Lung (tissue), 12 donors: ENCODE results near the gene RSRC1. TPM values are rescaled to one million over a fixed set of nuclear protein-coding genes. Genes with fewer than 3 reads are reported as not detected.
"Not testable (repeated sequence)": the region's sequence is repeated elsewhere in the genome, so short reads cannot be mapped to it uniquely, and the experiment has no call there.

Experiments used
- ATAC-seq: fragments of 200-7000 bp; cut with Tn5 transposase; one replicate; pipeline ENCODE4 v1.9.1; 2020; ENCODE audit warnings: moderate number of reproducible peaks; ENCODE audit not compliant: insufficient read depth, low FRiP score
- DNase-seq, 3 donors: peaks; one replicate each; pipeline ENCODE4 v3.0.0-alpha.2; 2013 to 2017
- H3K27ac ChIP-seq, 2 donors: one replicate each; pipeline ENCODE4 v1.5.1; 2013; ENCODE audit warnings: mild to moderate bottlenecking in 2 of 2, moderate library complexity in 2 of 2, control low read depth in 1 of 2, inconsistent platforms in 1 of 2, low read depth in 1 of 2, low read length in 1 of 2
- H3K27me3 ChIP-seq, 3 donors: one replicate each; pipeline ENCODE4 v1.5.1; 2013; ENCODE audit warnings: low read length in 2 of 3; ENCODE audit not compliant: control insufficient read depth in 3 of 3, insufficient read depth in 3 of 3
- H3K36me3 ChIP-seq, 4 donors: one replicate each; pipeline ENCODE4 v1.5.1; 2013; ENCODE audit warnings: low read length in 4 of 4, mild to moderate bottlenecking in 1 of 4, moderate library complexity in 1 of 4; ENCODE audit not compliant: control insufficient read depth in 4 of 4, insufficient read depth in 4 of 4
- H3K4me1 ChIP-seq, 5 donors: one replicate each; pipeline ENCODE4 v1.5.1; 2013; ENCODE audit warnings: low read length in 5 of 5, mild to moderate bottlenecking in 2 of 5, moderate library complexity in 1 of 5; ENCODE audit not compliant: control insufficient read depth in 5 of 5, insufficient read depth in 5 of 5
- H3K4me3 ChIP-seq: one replicate; pipeline ENCODE4 v1.5.1; 2013; ENCODE audit warnings: mild to moderate bottlenecking, control low read depth, moderate library complexity
- H3K9ac ChIP-seq, 2 donors: one replicate each; pipeline ENCODE4 v1.5.1; 2013; ENCODE audit warnings: low read length in 2 of 2, control low read depth in 1 of 2; ENCODE audit not compliant: insufficient read depth in 1 of 2
- H3K9me3 ChIP-seq, 4 donors: one replicate each; pipeline ENCODE4 v1.5.1; 2013; ENCODE audit warnings: low read length in 3 of 4, mild to moderate bottlenecking in 1 of 4, moderate library complexity in 1 of 4; ENCODE audit not compliant: control insufficient read depth in 4 of 4, insufficient read depth in 3 of 4
- CTCF ChIP-seq: IDR thresholded peaks from 2 replicates; pipeline ENCODE4 v1.5.1; 2012; ENCODE audit warnings: mild to moderate bottlenecking; ENCODE audit errors: control extremely low read depth, extremely low read depth
- WGBS, 2 donors: extraction: QIAGEN DNeasy Blood & Tissue Kit; methylation state at CpG; one replicate each; pipeline ENCODE4 v1.1.7; 2013; 5-methylcytosine and 5-hydroxymethylcytosine counted together
- polyA plus RNA-seq, 2 donors: library from polyadenylated mRNA; stranded (reverse); fragments of 200-250 nt; gene quantifications; one replicate each; pipeline ENCODE4 v1.2.1, GENCODE V29; 2013
- total RNA-seq, 2 donors: library from RNA; depleted of rRNA in 1 of 2; stranded (reverse); fragments of >200 nt in 1 of 2; gene quantifications; one replicate each; pipeline ENCODE4 v1.2.1, GENCODE V29; 2014 to 2021
- donor health status: control.
- donor health status: control.
- donor health status: Bipolar disorder and iron deficiency.
- donor health status: healthy.
- donor health status: DM: yes; HTN: yes; CAD: no.

Gene RSRC1
- total and polyA plus RNA-seq, 4 donors: 9.1 to 53.5 (median 17.0) TPM

GRCh38 chr3:158220575-158220974 is 110.7 kb downstream of the RSRC1 start:
- TF ChIP-seq CTCF: no peak
- Histone ChIP-seq H3K27me3 (no peaks in the 10 kb centered on the region), H3K4me3 (no peak overlapping the region), H3K27ac (no peak overlapping the region), H3K36me3 (no peaks in the 10 kb centered on the region), H3K4me1 (no peaks in the 10 kb centered on the region), H3K9me3 (no peaks in the 10 kb centered on the region), H3K9ac (no peak overlapping the region)
- DNase-seq (no peak), ATAC-seq (no peak)

- Histone ChIP-seq H3K27ac (no peak overlapping the region), H3K9ac (no peak overlapping the region), H3K4me3 (no peak overlapping the region), H3K9me3 (no peaks in the 10 kb centered on the region), H3K36me3 (no peaks in the 10 kb centered on the region), H3K4me1 (no peaks in the 10 kb centered on the region), H3K27me3 (no peaks in the 10 kb centered on the region)
- 98 to 99% methylated on average over 2 of the region's 2 CpGs for WGBS, 2 donors
- no peak for ATAC-seq
- DNase-seq: no peak
- no peak for TF ChIP-seq CTCF
Observed at GRCh38 chr3:158221426-158221825, 111.5 kb downstream of the RSRC1 start.

- Histone ChIP-seq H3K36me3 (peaks cover 0 to 2% (median 0%) of the 10 kb centered on the region in 4 donors), H3K9ac (no peak overlapping the region), H3K27me3 (no peaks in the 10 kb centered on the region), H3K4me3 (no peak overlapping the region), H3K4me1 (no peaks in the 10 kb centered on the region), H3K27ac (no peak overlapping the region), H3K9me3 (no peaks in the 10 kb centered on the region)
- DNase-seq: no peak
- no peak for ATAC-seq
- TF ChIP-seq CTCF: no peak
Observed at GRCh38 chr3:158226429-158226828, 116.5 kb downstream of the RSRC1 start.

- WGBS, 2 donors: 91 to 93% methylated on average over 10 of the region's 10 CpGs
- H3K9me3 ChIP-seq, H3K4me1 ChIP-seq, H3K27me3 ChIP-seq, H3K9ac ChIP-seq, H3K4me3 ChIP-seq, DNase-seq, ATAC-seq, H3K27ac ChIP-seq, H3K36me3 ChIP-seq: not testable (repeated sequence)
Observed at GRCh38 chr3:158228942-158229341, 119.1 kb downstream of the RSRC1 start.
